ENCODE data around the gene MYO18A. TPM values are rescaled to one million over a fixed set of nuclear protein-coding genes. Genes with fewer than 3 reads are reported as not detected.
"Not testable (repeated sequence)": the region's sequence is repeated elsewhere in the genome, so short reads cannot be mapped to it uniquely, and the experiment has no call there.

The MYO18A gene
- total RNA-seq, 1 experiment from 2014 or later: 108 TPM

DNA sequence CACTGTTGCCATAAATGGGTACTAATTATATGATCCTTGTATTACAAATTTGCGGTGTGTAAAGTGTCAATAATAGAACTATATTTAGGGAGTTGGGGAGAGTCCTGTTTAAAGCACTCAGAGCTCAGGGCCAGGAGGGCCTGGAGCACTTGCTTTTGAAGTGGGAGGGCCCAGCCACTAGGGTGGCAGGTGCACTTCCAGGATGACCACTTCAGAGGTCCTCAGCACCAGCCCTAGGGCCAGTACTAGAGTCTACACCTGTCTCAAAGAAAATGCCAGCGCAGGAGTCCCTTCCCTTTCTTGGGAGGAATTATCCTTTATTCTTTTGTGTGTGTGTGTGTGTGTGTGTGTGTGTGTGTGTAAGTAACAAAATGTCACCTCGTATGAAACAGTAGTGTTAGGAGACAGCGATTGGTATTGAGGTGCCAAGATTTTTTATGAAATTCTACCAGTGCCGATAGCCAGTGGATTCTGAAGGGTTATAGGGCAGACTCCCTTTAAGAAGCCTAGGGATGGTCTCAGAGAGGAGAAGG, 31.9 kb downstream of the MYO18A start:
- no peak for DNase-seq (ENCODE audit: low spot score)

DNA sequence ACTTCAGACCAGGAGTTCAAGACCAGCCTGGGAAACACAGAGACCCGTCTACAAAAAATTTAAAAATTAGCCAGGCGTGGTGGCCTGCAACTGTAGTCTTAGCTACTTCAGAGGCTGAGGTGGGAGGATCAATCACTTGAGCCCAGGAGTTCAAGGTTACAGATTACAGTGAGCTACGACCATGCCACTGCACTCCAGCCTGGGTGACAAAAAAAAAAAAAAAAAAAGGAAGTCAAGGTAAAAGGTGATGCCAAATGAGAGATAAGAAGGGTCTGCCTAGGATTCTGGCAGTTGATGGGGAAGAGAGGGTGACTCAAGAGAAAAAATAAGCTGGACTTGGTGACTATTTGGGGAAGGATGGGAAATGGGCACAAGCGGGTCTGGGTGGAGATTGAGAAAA, 32.5 kb downstream of the MYO18A start:
- DNase-seq (ENCODE audit: low spot score): no peak

DNA sequence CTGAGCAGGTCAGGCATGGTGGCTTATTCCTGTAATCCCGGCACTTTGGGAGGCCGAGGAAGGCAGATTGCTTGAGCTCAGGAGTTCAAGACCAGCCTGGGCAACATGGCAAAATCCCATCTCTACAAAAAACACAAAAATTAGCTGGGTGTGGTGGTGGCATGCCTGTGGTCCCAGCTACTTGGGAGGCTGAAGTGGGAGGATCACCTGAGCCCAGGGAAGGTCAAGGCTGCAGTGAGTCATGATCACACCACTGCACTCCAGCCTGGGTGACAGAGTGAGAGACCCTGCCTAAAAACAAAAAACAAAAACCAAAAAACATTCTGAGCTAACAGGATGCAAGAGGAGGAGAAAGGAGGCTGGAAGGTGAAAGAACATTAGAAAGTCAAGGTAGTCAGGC, 33.0 kb downstream of the MYO18A start:
- not testable (repeated sequence) for DNase-seq (ENCODE audit: low spot score)

DNA sequence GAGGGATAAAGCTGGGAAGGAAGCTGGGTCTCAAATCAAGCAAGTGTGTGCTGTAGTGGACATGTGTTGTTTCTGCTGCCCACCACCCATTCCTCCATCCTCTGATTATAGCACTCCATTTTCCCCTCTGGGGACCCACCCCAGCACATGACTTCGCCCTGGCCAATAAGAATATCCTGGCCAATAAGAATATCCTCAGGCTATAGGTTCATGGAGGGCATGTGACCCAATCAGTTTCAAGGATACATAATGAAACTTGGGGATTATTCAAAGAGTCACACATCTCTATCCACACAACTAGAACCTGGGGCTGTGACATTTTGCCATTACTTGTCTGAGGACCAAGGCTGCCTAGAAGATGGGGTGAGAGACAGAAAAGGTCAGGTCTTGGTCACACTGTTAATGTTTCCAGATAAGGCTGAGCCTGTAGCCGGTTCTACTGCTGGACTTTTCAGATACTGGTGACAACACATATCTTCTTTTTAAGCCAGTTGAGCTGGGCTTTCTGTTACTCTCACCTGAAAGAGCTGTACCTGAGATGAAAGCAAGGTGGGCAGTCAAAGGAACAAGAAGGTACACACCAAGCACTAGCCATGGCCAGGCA, 33.7 kb downstream of the MYO18A start:
- no peak for DNase-seq (ENCODE audit: low spot score)

DNA sequence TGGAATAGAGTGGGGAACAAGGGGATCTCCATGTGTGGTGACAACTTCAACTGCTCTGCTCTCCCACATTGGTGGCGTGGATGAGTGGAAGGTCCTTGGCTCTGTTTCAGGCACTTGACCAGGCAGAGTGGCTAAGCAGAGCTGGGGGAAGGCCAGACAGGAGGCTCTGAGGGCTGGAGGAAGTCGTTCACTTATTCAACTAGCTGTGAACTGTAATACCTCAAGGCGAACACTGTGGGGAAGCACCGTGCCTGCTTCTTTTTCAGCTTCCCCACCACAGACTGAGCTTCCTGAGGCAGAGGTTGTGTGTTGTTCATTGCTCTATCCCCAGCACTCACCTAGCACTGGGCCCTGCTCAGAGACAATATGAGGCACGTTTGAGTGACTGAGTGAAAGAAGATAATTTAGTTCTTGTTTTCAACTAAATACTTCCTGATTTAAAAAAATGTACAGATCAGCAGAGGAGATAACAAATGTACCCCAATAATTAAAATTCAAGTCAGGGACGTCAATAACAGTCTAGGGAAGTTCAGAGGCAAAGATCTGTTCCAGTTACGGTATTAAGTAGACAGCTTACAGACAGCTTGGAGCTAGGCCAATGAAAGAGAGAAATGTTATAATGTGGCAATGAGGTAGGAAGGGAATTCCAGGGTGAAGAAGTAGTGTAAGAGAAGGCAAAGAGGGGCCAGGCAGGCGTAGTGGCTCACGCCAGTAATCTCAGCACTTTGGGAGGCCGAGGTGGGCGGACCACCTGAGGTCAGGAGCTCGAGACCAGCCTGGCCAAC, 34.7 kb downstream of the MYO18A start:
- DNase-seq (ENCODE audit: low spot score): peak; percentile 76

DNA sequence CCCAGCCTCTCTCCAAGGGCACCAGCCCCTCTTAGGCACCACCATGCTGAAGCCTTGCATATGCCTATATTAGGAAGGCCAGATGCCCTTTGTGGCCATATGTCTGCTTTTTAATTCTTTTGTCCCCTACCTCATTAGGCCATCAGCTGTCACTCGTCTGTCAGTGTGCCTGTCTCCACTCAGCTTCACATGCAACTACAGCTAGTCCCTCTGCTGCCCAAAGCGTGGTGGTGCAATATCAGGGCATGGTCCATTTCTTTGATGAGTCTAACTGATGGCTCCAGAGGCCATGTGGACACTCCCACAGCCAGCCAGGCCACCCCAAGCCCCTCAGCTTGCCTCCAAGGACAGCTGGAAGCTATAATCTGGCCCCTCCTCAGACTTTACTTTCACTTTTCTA, 36.3 kb downstream of the MYO18A start:
- peak; percentile 36 for DNase-seq (ENCODE audit: low spot score)

DNA sequence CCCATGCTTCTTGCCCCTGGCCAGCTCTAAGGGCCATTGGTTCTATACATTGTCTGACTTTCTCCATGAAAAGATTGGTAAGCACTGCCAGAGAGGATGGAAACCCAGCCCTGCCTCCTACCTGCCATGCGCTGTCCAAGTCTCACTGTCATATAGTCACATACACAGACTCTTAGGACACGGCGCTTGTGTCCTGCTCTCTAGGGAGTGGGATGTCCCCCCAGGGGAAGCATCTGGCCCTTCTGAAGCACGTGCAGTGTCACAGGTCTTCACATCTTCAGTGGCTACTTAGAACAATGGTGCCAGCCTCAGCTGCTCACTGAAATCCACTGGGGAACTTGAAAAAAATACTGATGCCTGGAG, 38.7 kb downstream of the MYO18A start:
- no peak for DNase-seq (ENCODE audit: low spot score)

DNA sequence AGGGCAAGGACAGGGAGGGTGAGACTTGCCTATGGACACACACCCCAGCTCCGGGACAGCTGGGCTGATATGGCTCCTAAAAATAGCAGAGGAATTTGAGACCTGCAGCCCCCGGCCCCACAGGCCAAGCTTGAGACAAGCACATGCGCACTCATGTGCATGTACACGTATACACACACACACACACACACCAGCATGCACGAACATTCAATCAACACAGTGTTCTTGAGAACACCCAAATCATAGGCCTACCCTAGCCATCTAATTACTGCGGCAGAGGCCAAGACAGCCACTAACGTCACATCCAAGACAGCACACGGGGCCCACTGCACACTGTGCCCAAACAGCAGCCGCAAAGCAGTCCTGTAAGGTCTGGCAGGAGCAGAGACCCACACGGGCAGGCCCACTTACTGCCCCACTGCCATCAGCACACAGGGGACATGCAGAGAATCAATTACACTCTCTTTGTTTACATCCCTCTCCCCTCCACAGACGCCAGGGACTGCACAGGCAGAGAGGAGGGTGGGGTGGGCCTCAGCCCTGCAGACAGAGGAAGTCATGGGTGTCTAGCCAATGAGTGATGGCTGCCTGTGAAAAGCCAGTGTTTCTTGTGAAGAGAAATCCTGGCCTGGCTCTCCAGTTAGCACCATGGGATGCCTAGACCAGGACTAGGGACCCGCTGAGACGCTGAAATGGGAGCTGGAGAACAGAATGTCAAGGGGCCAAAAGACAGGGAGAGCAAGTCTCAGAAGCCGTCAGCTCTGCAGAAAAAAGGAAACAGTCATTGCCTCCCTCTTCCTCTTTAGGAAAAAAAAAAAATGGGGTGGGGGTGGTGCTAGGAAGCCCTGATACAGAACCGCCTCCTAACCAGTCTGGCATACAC, 39.3 kb downstream of the MYO18A start:
- DNase-seq (ENCODE audit: low spot score): no peak

DNA sequence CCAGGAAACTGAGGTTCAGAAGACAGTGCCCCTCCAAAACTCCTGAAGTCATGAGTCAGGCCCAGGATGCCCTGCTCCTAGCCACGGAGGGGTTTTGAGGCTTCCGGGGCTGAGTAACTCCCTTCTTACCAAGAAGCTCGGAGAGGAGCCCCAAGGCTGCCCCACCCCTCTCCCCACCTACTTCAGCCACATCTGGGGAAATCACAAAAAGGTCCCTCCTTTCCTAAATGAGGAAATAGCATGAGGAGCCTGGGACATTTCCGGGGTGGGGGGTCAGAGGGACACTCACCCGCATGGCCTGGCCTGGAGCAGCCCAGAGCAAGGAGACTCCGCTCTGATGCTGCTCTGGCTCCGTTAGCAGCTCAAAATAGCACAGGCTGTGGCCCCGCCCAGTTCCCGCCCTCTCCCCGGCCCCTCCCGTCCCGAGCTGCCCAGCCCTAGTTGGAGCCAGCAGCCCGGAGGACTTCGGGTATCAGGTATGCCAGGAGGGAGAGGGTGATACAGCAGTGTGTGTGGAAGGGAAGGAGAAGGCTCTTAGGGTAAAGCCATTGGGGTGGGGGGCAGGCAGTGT, 40.1 kb downstream of the MYO18A start:
- DNase-seq (ENCODE audit: low spot score): peak; percentile 57

DNA sequence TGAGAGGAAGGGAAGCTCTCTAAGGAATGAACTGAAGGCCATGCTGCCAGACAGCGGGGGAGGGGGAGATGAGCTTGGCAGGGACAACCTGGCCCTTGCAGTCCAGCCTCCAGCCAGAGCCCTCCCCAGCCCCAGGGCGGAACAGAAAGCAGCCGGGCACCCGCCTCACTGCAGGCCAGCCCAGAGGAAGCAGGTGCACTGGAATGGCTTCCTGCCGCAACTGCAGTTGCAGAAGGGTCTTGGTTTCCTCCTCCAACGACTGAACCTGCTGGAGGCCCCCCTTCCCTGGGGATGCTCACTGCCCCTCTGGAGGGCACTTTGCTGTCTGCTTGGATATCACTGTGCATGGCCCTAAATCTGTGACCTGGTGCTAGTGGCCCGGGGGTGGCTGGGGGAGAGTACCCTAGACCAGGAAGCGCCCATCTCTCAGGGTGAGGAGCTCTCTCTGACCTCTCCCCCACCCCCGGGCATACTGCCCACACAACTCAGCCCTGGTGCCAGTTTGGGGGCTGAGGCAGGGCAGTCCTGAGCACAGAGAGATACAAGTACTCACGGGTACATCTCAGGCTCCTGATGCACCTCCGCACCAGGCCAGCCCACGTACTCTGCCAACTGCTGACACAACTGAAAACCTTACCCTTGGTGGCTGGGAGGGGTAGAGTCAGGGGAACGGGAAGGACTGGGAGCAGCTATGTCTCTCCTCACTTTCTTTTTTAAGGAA, 41.1 kb downstream of the MYO18A start:
- no peak for DNase-seq (ENCODE audit: low spot score)

DNA sequence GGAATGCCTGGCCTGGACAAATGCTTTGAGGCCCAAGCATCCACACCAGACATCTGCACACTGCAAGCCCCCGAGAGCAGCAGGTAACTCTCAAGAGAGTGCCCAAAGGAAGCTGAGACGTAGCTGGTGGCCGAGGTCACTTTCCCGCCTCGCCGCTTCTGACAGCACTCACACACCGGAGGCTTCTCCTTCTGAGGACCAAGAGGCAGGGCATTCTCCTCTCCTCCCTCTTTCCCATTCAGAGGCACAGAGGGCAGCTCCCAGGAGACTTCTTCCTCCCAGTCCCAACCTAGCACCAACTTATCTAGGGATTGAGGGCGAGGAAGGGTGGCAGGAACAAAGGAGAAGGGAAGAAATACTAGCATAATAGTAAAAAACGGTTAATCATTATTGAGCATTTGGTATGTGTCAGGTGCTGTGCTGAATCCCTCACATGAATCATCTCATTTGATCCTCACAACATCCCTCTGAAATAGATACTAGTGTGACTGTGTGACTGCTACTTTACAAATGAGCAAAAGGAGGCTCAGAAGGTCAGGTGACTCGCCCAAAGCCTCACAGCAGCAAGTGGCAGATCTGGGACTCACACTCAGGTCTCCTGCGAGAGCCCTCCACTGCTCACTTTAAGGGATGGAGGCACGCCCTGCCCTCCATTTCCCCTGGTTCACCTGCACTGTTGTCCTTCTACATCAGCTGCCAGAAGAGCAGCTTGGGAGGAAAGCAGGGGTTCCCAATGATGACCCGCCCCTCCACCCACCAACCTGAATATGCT, 41.8 kb downstream of the MYO18A start:
- no peak for DNase-seq (ENCODE audit: low spot score)

DNA sequence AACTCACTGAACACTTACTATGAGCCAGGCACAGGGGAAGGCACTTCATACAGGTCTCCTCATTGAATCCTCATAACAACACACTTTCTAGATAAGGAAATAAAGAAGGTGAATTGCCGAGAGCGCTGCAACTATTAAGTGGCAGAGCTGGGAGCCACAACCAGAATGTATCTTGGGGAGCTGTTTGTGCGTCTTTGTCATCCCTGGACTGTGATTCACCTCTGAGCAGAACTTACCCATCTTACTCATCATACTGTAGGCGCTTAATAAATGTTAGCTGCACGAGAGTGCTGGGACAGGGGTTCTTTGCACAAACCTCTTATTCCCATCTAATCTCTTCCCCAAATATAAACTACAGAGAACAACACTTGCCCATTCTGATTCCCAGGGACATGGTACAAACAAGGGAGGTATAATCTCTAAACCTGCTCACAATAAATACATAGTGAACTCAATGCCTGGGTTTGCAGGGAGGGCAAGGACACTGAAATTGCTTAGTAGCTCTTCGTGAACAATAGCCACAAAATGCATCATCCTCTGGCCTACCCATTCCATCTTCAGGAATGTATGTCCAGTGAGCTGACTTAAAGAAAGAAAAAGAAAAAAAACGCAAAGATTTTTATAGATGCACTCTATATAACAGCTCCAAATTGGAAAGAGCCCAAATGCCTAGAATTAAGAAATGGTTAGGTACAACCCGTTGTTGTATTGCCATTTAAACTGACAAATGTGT, 43.0 kb downstream of the MYO18A start:
- no peak for DNase-seq (ENCODE audit: low spot score)

DNA sequence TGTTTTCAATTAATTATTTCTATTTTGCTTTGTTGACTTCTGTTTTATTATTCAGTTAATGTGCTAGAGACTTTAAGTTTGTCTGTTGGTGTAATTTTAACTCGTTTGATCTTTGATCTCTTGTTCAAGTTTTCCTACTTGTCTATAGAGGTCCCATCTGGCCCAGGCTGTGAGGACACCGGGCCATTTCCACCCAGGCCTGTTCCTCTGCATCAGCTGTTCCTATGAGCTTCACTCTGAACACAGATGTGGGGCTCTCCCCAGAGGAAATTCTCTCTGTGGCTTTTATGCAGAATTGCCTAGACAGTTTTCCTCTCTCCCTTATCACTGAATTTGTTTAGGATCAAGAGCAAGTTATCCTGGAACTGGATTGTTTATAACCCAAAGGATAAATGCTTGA, 44.7 kb downstream of the MYO18A start:
- DNase-seq (ENCODE audit: low spot score): no peak

DNA sequence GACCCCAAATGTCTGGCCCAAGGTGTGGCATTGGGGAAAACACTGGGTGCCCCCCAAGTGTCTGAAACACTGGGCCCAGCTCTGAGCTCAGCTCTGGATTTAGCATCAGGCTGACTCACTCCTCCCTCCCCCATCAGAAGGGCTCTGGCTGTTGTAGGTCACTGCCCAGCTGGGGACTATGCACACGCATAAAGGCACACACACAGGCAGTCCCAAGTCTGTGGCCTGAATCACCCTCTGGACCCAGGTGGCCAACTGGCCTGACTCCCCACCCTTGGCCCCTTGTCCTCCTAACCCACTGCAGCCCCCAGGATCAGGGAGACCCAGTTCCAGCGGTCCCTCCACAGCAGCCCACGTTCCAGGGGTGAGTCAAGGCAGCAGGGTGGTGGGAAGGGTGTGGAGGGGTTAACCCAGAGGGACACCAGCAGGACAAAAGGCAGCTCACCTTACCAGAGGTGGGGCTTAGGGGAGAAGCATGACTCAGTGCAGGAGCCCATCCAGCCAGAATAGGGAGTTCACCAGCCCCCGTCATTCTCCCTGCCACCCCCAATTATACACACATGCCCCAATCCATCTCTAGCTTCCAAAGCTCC, 47.0 kb downstream of the MYO18A start:
- no peak for DNase-seq (ENCODE audit: low spot score)

DNA sequence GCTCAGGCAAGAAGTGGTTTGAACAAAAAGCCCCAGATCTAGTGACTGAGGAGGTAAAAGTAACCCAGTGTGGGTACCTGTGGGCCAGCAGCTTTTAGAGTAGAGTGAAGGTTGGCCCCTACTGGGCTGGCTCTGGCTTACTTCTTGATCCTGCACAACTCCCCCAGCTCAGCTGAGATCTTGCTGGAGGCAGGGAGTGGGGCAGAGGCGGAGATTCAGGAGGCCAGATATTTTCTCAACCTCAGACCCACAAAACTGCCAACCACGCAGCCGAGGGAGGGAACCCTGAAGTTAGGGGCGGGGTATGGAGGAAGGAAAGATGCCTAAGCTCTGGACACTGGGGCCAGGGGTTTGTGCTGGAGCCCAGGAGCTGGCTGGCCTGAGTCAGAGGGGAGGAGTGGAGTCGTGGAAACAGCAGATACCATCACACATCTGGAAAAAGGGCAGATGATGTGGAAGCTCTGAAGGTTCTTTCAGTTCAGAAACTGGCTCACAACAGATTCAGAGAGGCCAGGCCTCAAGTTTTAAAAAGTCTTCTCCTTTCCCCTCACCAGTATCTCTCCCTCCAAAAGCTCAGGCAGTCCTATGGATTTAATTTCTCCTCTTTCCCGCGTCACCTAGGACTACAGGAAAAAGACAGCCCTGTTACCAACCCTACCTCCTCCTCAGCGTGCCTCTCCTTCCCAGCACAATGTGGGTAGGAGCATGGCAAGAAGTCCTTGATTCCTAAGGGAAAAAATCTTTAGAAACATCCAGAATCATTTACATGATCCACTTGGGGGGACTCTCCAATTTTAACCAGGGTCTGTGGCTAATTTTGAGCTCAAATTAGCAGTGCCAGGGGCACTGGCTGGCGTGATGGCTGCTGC, 48.1 kb downstream of the MYO18A start:
- DNase-seq (ENCODE audit: low spot score): no peak

DNA sequence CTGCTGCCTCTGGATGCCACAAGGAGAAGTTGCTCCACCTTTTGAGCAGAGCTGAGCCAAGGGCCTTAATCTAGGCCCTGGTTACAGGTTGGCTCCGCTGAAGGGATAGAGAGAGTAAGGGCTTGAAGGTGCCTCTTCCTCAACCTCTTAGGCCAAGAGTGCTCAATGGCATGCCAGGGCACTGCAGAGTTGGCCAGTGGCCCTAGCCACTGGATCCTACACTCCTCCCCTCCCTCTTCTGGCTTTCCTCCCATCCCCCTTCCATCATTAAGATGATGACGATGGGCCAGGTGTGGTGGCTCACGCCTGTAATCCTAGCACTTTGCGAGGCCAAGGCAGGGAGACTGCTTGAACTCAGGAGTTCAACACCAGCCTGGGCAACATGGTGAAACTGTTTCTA, 50.5 kb downstream of the MYO18A start:
- DNase-seq (ENCODE audit: low spot score): no peak

DNA sequence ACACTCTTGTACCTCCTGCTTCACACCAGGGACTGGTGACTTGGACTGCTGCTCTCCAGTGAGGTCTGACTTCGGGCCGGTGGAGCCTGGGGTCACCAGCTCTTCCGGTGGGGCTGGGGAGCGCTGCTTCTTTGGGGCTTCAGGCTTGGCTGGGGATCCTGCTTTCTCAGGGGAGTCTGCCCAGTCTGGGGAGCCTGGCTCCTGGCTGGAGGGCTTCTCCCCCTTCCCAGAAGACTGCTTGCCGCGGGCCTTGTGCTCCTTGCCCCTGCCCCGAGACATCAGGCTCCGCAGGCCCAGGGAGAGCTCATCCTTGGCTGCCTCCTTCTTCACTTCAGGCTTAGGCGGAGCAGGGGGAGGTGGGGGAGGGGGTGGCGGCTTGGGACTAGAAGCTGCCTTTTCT, 52.4 kb downstream of the MYO18A start:
- no peak for DNase-seq (ENCODE audit: low spot score)

DNA sequence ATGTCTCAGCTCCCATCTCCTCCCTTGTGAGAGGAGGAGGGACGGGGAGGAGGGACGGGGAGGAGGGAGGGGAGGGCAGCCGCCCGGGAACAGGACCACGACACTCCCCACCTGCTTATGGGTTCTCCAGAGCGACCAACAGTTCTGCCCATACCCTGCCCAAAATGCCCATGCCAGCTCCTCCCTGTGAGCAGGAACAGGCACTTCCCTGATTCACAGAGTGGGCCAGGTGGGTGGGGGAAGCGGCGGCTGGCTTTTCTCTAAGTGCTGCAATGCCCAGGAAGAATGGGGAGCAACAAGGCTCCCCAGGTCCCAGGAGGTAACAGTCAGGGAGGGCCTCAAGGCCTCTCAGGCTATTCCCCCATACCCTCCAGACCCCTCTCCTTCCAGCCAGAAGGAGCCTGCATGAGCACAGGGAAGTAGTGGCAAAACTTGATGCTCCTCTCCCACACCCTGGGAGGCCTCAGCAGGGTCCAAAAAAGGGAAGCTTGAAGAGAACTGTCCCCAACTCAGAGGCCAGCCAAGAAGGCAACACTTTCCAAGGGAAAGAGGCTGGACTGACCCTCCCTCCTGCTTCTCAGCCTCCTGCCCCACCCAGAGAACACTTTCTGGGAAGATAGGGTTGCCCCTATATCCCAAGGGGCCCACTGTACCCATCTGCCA, 53.8 kb downstream of the MYO18A start:
- no peak for DNase-seq (ENCODE audit: low spot score)
